GM20000 (cell line): ENCODE results near the gene LMNTD2.

Source experiments
- DNase-seq: peaks from one replicate; pipeline ENCODE4 v3.0.0; 2012; ENCODE audit warnings: low spot score
- TF ChIP-seq, protein P1 (sequence below): IDR thresholded peaks from 2 replicates; pipeline ENCODE4 v1.5.1; 2012; ENCODE audit warnings: mild to moderate bottlenecking, control low read depth; ENCODE audit errors: extremely low read depth, missing control alignments

The LMNTD2 gene

DNA sequence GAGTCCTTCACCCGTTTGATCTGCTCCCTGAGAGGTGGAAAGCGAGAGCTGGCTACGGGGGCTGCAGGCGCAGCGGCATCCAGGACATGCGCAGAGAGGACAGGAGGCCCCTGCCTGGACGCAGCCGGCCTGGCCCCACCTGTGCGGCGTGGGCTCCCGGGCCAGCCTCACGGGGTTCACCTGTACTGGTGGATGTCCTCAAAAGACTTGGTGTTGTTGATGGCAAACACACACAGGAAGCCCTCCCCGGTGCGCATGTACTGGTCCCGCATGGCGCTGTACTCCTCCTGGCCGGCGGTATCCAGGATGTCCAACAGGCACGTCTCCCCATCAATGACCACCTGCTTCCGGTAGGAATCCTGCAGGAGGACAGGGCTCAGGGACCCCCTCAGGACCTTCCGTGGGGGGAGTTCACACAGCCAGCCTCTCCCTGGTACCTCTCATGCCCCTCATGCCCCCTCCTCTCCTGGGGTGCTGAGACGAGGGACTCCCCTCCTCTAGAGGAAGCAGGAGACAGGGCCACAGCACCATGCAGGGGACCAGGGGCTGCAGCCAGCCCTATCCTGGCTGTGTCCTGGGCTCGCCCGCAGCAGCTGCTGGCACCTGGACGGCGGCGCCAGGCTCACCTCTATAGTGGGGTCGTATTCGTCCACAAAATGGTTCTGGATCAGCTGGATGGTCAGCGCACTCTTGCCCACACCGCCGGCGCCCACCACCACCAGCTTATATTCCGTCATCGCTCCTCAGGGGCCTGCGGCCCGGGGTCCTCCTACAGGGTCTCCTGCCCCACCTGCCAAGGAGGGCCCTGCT, 26.7 kb downstream of the LMNTD2 start:
- TF ChIP-seq, protein P1, sequence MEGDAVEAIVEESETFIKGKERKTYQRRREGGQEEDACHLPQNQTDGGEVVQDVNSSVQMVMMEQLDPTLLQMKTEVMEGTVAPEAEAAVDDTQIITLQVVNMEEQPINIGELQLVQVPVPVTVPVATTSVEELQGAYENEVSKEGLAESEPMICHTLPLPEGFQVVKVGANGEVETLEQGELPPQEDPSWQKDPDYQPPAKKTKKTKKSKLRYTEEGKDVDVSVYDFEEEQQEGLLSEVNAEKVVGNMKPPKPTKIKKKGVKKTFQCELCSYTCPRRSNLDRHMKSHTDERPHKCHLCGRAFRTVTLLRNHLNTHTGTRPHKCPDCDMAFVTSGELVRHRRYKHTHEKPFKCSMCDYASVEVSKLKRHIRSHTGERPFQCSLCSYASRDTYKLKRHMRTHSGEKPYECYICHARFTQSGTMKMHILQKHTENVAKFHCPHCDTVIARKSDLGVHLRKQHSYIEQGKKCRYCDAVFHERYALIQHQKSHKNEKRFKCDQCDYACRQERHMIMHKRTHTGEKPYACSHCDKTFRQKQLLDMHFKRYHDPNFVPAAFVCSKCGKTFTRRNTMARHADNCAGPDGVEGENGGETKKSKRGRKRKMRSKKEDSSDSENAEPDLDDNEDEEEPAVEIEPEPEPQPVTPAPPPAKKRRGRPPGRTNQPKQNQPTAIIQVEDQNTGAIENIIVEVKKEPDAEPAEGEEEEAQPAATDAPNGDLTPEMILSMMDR: no peak
- no peak for DNase-seq

DNA sequence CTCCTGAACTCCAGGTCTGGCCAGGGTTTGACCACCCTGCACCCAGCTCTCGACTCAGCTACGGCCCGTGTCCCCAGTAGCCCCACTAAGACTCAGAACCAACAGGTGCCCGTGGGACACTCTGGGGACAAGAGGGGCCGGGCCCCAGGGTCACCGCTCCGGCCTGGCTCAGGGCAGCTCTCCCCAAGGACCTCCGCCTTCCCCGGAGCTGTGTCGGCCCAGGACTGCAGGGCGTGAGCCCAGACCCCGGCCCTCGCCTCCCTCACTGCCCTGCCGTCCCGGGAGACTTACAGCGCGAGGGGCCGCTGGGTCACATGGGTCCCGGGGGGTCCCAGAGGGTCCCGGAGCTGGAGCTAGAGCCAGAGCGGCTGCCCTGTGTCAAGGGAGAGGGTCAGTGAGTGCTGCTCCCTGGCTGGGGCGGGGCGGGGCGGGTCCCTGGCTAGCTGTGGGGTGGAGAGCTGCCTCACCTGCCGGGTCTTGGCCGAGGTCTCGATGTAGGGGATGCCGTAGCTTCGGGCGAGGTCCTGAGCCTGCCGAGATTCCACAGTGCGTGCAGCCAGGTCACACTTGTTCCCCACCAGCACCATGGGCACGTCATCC, 27.5 kb downstream of the LMNTD2 start:
- TF ChIP-seq, protein P1: no peak
- DNase-seq: no peak

DNA sequence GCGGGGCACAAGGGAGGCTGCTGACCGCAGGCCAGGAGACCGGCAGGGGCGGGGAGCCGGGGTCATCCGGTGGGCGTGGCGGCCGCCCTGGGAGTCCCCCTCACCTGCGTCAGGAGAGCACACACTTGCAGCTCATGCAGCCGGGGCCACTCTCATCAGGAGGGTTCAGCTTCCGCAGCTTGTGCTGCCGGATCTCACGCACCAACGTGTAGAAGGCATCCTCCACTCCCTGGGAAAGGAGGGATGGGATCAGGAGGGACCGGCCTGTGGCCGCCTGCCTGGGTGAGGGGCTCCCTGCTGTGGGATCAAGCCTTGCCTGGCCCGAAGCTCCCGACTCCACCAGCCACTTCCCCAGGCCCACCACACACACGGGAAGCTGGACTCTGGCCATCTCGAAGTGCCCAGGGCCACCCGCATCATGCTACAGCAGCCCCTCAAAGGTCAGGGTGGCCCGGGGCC, 28.0 kb downstream of the LMNTD2 start:
- TF ChIP-seq, protein P1: no peak
- no peak for DNase-seq

DNA sequence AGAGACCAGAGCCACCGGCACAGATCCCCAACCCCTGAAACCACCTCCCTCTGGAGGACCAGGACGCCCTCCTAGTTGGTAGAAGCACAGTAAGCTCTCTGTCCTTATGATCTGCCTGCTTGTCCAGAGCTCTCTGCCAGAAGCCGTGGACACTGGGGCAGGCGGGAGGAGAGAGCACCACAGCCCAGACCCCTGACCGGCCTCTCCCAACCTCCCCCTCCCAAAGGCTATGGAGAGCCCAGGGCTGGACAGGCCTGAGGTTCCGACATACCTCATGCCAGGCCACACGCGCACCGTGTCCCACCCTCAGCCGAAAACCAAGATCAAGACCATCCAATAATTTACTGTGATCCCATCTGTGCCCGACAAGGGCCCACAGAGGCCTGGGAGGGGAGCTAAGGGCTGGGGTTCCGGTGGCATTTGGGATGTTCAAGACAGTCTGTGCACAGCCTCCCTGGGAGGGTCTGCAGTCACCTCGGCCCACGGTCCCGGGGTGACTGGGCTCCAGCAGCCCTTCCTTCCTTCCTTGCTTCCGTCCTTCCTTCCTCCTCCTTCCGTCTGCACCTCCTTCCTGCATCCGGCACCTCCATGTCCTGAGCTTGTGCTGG, 28.5 kb downstream of the LMNTD2 start:
- TF ChIP-seq, protein P1: no peak
- DNase-seq: no peak

DNA sequence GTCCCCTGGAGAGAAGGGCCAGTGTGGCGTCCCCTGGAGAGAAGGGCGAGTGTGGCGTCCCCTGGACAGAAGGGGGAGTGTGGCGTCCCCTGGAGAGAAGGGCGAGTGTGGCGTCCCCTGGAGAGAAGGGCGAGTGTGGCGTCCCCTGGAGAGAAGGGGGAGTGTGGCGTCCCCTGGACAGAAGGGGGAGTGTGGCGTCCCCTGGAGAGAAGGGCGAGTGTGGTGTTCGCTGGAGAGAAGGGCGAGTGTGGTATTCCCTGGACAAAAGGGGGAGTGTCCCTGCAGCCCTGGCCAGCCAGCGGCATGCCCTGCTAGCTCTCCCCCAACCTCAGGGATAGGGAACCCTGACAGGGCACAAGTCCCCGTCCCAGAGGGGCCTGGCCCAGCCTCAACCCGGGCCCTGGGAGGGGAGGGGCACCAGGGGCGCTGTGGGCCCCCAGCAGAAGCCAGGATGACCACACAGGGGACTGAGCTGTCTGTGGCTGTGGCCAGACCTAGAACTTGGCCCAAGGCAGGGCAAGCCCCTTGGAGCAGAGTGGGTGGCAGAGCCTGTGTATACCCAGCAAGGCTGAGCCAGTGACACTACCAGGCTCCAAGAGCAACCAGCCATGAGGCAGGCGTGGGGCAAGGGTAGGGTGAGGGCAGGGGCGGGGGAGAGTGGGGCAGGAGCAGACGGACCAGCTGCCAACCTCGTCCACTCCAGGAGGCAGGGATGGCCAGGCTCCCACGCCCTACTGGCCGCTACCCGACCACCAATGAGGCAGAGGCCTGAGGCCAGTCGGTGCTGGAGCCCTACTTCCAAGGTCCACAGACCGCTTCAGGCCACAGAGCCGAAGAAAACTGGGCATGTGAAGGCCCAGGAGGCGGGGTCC, 29.3 kb downstream of the LMNTD2 start:
- no peak for DNase-seq
- TF ChIP-seq, protein P1: no peak

DNA sequence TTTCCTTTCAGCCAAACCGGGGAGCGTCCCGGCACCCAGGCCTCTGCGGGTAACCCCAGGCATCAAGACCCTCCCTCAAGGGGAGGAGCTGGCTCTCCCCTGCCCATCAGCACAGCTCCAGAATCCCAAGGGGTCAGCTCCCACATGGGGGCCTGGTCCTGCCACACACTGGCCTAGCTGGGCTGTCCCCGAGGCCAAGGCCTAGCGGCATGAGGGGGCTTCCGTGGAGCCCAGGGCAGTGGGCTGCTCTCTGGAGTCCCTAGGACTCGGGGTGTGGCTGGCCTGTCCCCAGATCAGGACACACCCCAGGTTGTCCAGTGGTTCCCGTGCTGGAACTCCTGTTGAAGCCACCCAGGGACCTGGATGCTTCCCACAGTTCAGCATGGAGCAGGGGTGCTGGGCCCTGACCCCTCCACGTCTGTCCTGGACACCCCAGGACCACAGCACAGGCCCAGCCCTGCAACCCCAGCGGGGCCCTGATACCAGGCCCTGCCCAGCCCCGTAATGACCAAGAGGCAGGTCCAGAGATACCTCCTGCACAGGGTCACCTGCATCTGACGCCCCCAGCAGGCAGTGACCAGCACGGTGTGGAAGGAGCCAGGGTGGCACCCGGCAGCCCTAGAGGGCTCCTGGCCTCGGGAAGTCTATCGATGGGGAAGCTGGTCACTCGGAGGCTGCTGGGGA, 30.7 kb downstream of the LMNTD2 start:
- TF ChIP-seq, protein P1: no peak
- no peak for DNase-seq
